SK-N-SH treated with all-trans-retinoic acid at 6 μM for 48 hours (cell line): ENCODE results near the gene CHMP6.

ENCODE experiments used
- ATAC-seq: fragments of 200-7000 bp; cut with Tn5 transposase; 3 replicates; pipeline ENCODE4 v1.9.1; 2020; ENCODE audit warnings: mild to moderate bottlenecking, moderate library complexity
- ARNTL ChIP-seq: fragments of 450-650 bp; formaldehyde crosslinking; IDR thresholded peaks from 2 replicates; pipeline ENCODE4 v1.5.0; 2020; ENCODE audit warnings: low read depth, mild to moderate bottlenecking, moderate library complexity, borderline replicate concordance
- BACH2 ChIP-seq: fragments of 250-450 bp; sonication (Bioruptor Pico); IDR thresholded peaks from 2 replicates; pipeline ENCODE4 v1.9.0; 2021; ENCODE audit warnings: mild to moderate bottlenecking, borderline replicate concordance
- CSDC2 ChIP-seq: fragments of 250-450 bp; sonication (Bioruptor Pico); IDR thresholded peaks from 2 replicates; pipeline ENCODE4 v1.5.0; 2020; ENCODE audit warnings: mild to moderate bottlenecking, moderate library complexity
- ESRRG ChIP-seq: fragments of 250-450 bp; sonication (Bioruptor Pico); IDR thresholded peaks from 2 replicates; pipeline ENCODE4 v1.6.1; 2021; ENCODE audit warnings: mild to moderate bottlenecking
- GLIS3 ChIP-seq: fragments of 250-450 bp; sonication (Bioruptor Pico); IDR thresholded peaks from 2 replicates; pipeline ENCODE4 v1.5.0; 2020; ENCODE audit warnings: mild to moderate bottlenecking, moderate library complexity
- ISL1 ChIP-seq: fragments of 250-450 bp; sonication (Bioruptor Pico); IDR thresholded peaks from 2 replicates; pipeline ENCODE4 v2.1.2; 2022; ENCODE audit warnings: mild to moderate bottlenecking, moderate library complexity
- OSR1 ChIP-seq: fragments of 250-450 bp; sonication (Bioruptor Pico); IDR thresholded peaks from 2 replicates; pipeline ENCODE4 v1.8.0; 2022; ENCODE audit warnings: moderate library complexity, mild to moderate bottlenecking, inconsistent platforms
- POU6F1 ChIP-seq: fragments of 250-450 bp; sonication (Bioruptor Pico); IDR thresholded peaks from 2 replicates; pipeline ENCODE4 v1.8.0; 2021; ENCODE audit warnings: low read depth, mild to moderate bottlenecking, moderate library complexity, borderline replicate concordance
- PPARA ChIP-seq: fragments of 250-450 bp; sonication (Bioruptor Pico); IDR thresholded peaks from 2 replicates; pipeline ENCODE4 v1.5.0; 2020; ENCODE audit warnings: mild to moderate bottlenecking, borderline replicate concordance
- RARB ChIP-seq: fragments of 250-450 bp; sonication (Bioruptor Pico); IDR thresholded peaks from 2 replicates; pipeline ENCODE4 v1.8.0; 2021; ENCODE audit warnings: mild to moderate bottlenecking, moderate library complexity
- TCF4 ChIP-seq: fragments of 250-450 bp; sonication (Bioruptor Pico); IDR thresholded peaks from 2 replicates; pipeline ENCODE4 v1.8.0; 2021; ENCODE audit warnings: mild to moderate bottlenecking, moderate library complexity, borderline replicate concordance
- TOX ChIP-seq: fragments of 250-450 bp; sonication (Bioruptor Pico); IDR thresholded peaks from 2 replicates; pipeline ENCODE4 v1.8.0; 2021; ENCODE audit warnings: mild to moderate bottlenecking, moderate library complexity, borderline replicate concordance
- TSHZ2 ChIP-seq: fragments of 250-450 bp; sonication (Bioruptor Pico); IDR thresholded peaks from 2 replicates; pipeline ENCODE4 v1.5.0; 2020; ENCODE audit warnings: mild to moderate bottlenecking, moderate library complexity
- ZC3H10 ChIP-seq: fragments of 250-450 bp; sonication (Bioruptor Pico); IDR thresholded peaks from 2 replicates; pipeline ENCODE4 v1.5.1; 2021; ENCODE audit warnings: mild to moderate bottlenecking, moderate library complexity
- ZFP3 ChIP-seq: fragments of 250-450 bp; sonication (Bioruptor Pico); IDR thresholded peaks from 2 replicates; pipeline ENCODE4 v1.5.0; 2020; ENCODE audit warnings: mild to moderate bottlenecking, moderate library complexity
- ZFP30 ChIP-seq: fragments of 450-650 bp; formaldehyde crosslinking; IDR thresholded peaks from 2 replicates; pipeline ENCODE4 v1.5.0; 2022; ENCODE audit warnings: mild to moderate bottlenecking, moderate library complexity
- ZNF565 ChIP-seq: fragments of 450-650 bp; formaldehyde crosslinking; conservative IDR thresholded peaks from 2 replicates; pipeline ENCODE4 v1.5.0; 2020; ENCODE audit warnings: low read depth, mild to moderate bottlenecking, moderate library complexity
- ZNF70 ChIP-seq: fragments of 450-650 bp; formaldehyde crosslinking; IDR thresholded peaks from 2 replicates; pipeline ENCODE4 v1.5.0; 2020; ENCODE audit warnings: mild to moderate bottlenecking, moderate library complexity
- TF ChIP-seq, protein P1 (sequence below): fragments of 250-450 bp; sonication (Bioruptor Pico); IDR thresholded peaks from 2 replicates; pipeline ENCODE4 v1.5.1; 2020; ENCODE audit warnings: low read depth, mild to moderate bottlenecking, moderate library complexity
- TF ChIP-seq, protein P2 (sequence below): fragments of 250-450 bp; sonication (Bioruptor Pico); IDR thresholded peaks from 2 replicates; pipeline ENCODE4 v1.8.0; 2020; ENCODE audit warnings: mild to moderate bottlenecking, moderate library complexity, borderline replicate concordance

Gene CHMP6

GRCh38 chr17:81000334-81000630, 8.6 kb downstream of the CHMP6 start:
- TF ChIP-seq ZNF70, result no peak
- TF ChIP-seq ESRRG (CRISPR knock-in tag), result no peak
- TF ChIP-seq, protein P1, sequence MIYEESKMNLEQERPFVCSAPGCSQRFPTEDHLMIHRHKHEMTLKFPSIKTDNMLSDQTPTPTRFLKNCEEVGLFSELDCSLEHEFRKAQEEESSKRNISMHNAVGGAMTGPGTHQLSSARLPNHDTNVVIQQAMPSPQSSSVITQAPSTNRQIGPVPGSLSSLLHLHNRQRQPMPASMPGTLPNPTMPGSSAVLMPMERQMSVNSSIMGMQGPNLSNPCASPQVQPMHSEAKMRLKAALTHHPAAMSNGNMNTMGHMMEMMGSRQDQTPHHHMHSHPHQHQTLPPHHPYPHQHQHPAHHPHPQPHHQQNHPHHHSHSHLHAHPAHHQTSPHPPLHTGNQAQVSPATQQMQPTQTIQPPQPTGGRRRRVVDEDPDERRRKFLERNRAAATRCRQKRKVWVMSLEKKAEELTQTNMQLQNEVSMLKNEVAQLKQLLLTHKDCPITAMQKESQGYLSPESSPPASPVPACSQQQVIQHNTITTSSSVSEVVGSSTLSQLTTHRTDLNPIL (CRISPR knock-in tag), result no peak
- TF ChIP-seq OSR1 (CRISPR knock-in tag), result no peak
- TF ChIP-seq TCF4 (CRISPR knock-in tag), result no peak
- no peak for TF ChIP-seq ZNF565 (CRISPR knock-in tag)
- TF ChIP-seq TOX (CRISPR knock-in tag), result no peak
- no peak for TF ChIP-seq ARNTL (CRISPR knock-in tag)
- no peak for TF ChIP-seq GLIS3 (CRISPR knock-in tag)
- TF ChIP-seq, protein P2, sequence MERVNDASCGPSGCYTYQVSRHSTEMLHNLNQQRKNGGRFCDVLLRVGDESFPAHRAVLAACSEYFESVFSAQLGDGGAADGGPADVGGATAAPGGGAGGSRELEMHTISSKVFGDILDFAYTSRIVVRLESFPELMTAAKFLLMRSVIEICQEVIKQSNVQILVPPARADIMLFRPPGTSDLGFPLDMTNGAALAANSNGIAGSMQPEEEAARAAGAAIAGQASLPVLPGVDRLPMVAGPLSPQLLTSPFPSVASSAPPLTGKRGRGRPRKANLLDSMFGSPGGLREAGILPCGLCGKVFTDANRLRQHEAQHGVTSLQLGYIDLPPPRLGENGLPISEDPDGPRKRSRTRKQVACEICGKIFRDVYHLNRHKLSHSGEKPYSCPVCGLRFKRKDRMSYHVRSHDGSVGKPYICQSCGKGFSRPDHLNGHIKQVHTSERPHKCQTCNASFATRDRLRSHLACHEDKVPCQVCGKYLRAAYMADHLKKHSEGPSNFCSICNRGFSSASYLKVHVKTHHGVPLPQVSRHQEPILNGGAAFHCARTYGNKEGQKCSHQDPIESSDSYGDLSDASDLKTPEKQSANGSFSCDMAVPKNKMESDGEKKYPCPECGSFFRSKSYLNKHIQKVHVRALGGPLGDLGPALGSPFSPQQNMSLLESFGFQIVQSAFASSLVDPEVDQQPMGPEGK (CRISPR knock-in tag), result no peak
- no peak for TF ChIP-seq ZC3H10 (CRISPR knock-in tag)
- TF ChIP-seq PPARA, result no peak
- no peak for TF ChIP-seq ISL1 (CRISPR knock-in tag)
- TF ChIP-seq POU6F1, result no peak
- no peak for TF ChIP-seq RARB (CRISPR knock-in tag)
- ATAC-seq, result no peak

DNA sequence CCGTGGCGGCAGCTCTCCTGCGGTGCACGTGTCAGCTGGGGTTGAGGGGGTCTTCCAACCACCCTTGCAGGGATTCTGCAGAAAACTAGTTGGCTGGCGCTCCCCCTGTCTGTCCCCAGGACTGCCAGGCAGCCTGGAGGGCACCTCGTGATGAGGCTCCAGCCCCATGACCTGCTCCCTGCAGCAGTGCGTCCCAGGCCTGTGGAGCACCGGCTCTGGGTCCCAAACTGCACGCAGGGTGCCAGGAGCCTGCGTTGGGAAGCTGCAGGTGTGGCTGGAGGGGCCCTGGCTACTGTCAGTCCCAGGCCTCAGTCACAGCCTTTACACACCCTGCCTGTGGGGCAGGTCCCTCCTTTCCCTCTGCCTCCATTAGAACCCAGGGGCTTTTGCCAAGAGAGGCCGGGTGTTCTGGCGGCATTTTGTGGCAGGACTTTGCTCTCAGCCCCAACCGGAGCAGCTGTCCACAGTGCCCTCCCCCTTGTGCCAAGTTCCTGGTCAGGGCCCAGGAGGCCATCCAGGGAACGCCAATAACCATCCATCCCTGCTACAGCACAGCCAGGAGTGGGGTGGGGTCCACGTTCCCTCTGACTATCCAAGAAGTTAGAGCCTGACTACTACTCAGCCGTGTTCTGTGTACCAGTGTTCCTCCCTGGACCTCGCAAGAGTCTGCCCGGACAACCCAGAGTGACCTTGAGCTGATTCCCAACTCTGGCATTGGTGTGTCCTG, 9.2 kb downstream of the CHMP6 start:
- no peak; the same call in 2 of the 3 replicates for ATAC-seq

More for the DNA sequence above, 9.2 kb downstream of the CHMP6 start:
- TF ChIP-seq ZFP3 (CRISPR knock-in tag), result no peak
- TF ChIP-seq ISL1 (CRISPR knock-in tag), result no peak
- no peak for TF ChIP-seq TSHZ2 (CRISPR knock-in tag)
- TF ChIP-seq RARB (CRISPR knock-in tag), result no peak
- TF ChIP-seq CSDC2 (CRISPR knock-in tag), result no peak
- TF ChIP-seq TOX (CRISPR knock-in tag), result no peak
- TF ChIP-seq ESRRG (CRISPR knock-in tag), result no peak
- no peak for TF ChIP-seq PPARA
- no peak for TF ChIP-seq ZFP30 (CRISPR knock-in tag)
- TF ChIP-seq ARNTL (CRISPR knock-in tag), result no peak
- TF ChIP-seq BACH2 (CRISPR knock-in tag), result no peak
- TF ChIP-seq, protein P1 (CRISPR knock-in tag), result no peak
- no peak for TF ChIP-seq OSR1 (CRISPR knock-in tag)
- TF ChIP-seq, protein P2 (CRISPR knock-in tag), result no peak
- TF ChIP-seq GLIS3 (CRISPR knock-in tag), result no peak
- no peak for TF ChIP-seq TCF4 (CRISPR knock-in tag)
- no peak for TF ChIP-seq ZNF565 (CRISPR knock-in tag)
- TF ChIP-seq, all 23 proteins: peak for 0
